ENCODE data around the gene INPP5A. TPM values are rescaled to one million over a fixed set of nuclear protein-coding genes. Genes with fewer than 3 reads are reported as not detected.

INPP5A gene
- total and polyA plus RNA-seq, 9 of the 15 experiments (the other 6 are each of a cell fraction or from before 2014, with no cell fraction given): 0.66 to 11.6 (median 7.7) TPM

- peak; percentile 67; the same call in 1 of the 2 replicates for TF ChIP-seq TFAP4 (CRISPR knock-in tag; IDR thresholded peaks at IDR 0.05; ENCODE audit: borderline replicate concordance)
- no peak for TF ChIP-seq ARHGAP35 (IDR thresholded peaks at IDR 0.05; ENCODE audit: partially characterized antibody)
- no peak for TF ChIP-seq ZNF316 (IDR thresholded peaks at IDR 0.05)
- TF ChIP-seq ZBTB17 (CRISPR knock-in tag; IDR thresholded peaks at IDR 0.05): peak; percentile 99
- peak; percentile 77 for TF ChIP-seq ETV1 (tag; conservative IDR thresholded peaks at IDR 0.05; ENCODE audit: low read depth)
- TF ChIP-seq HDAC1 (IDR thresholded peaks at IDR 0.05): 0 out of 4 replicates have a peak, but pooled peaks of 1 of the 2 experiments have one; percentile 14
- no peak for TF ChIP-seq NCOA2 (IDR thresholded peaks at IDR 0.05; ENCODE audit: partially characterized antibody in 2 of 2)
- TF ChIP-seq DDX20 (tag; IDR thresholded peaks at IDR 0.05; ENCODE audit: low read depth): no peak
- TF ChIP-seq MIER1 (IDR thresholded peaks at IDR 0.05; ENCODE audit: low read depth): no peak
- TF ChIP-seq FOS (IDR thresholded peaks at IDR 0.05; ENCODE audit: extremely low read depth, insufficient read length): peak; percentile 78
- peak in 1 of 2 experiments; percentile 44; a peak in 1 of 4 replicates for TF ChIP-seq MNT (conservative IDR thresholded peaks at IDR 0.05)
- no peak for TF ChIP-seq MTA1 (IDR thresholded peaks at IDR 0.05; ENCODE audit: borderline replicate concordance)
- no peak for TF ChIP-seq SIN3B (IDR thresholded peaks at IDR 0.05; ENCODE audit: low read depth)
- TF ChIP-seq CTBP1 (IDR thresholded peaks at IDR 0.05; ENCODE audit: borderline replicate concordance): peak; percentile 86
- TF ChIP-seq SP1 (CRISPR knock-in tag; IDR thresholded peaks at IDR 0.05): 0 out of 2 replicates have a peak, but pooled peaks have one; percentile 18
- TF ChIP-seq DACH1 (IDR thresholded peaks at IDR 0.05; ENCODE audit: partially characterized antibody): no peak
- TF ChIP-seq CBX2 (IDR thresholded peaks at IDR 0.05; ENCODE audit: insufficient read depth, low read length, poor library complexity, severe bottlenecking): no peak
- peak; percentile 60 for TF ChIP-seq STAT5A (IDR thresholded peaks at IDR 0.05; ENCODE audit: borderline replicate concordance, low read length)
- TF ChIP-seq KAT2B (IDR thresholded peaks at IDR 0.05; ENCODE audit: low read depth, low read length): no peak
- peak in 1 of 3 experiments; percentile 44; a peak in 1 of 6 replicates for TF ChIP-seq ZBTB11 (CRISPR knock-in tag; IDR thresholded peaks at IDR 0.05)
- TF ChIP-seq ZNF586 (CRISPR knock-in tag; conservative IDR thresholded peaks at IDR 0.05): no peak
These were observed 34.3 kb downstream of the INPP5A start (continued) for GRCh38 chr10:132571650-132572544.

Measured in K562 (cell line).